Measurements from ENCODE around the gene CASP8AP2. TPM values are rescaled to one million over a fixed set of nuclear protein-coding genes. Genes with fewer than 3 reads are reported as not detected.

The CASP8AP2 gene
- polyA plus RNA-seq, 3 donors: 3.5 to 10.5 (median 7.4) TPM

DNA sequence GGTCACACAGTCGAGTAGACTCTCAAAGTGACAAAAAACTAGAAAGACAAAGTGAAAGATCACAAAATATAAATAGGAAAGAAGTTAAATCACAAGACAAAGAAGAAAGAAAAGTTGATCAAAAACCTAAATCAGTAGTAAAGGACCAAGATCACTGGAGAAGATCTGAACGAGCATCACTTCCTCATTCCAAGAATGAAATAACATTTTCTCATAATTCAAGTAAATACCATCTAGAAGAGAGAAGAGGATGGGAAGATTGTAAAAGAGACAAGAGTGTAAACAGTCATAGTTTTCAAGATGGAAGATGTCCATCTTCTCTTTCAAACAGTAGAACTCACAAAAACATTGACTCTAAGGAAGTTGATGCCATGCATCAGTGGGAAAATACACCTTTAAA is 33.0 kb downstream of the CASP8AP2 start:
- Histone ChIP-seq H3K4me3 (replicated peaks in 1 of 3; ENCODE audit: low read depth in 2 of 3, low read length in 3 of 3) (no peak overlapping the region), H3K79me2 (ENCODE audit: insufficient read depth, low read length) (no peaks in the 10 kb centered on the region), H3K4me1 (ENCODE audit: control insufficient read depth in 1 of 2, insufficient read depth in 2 of 2, low read length in 2 of 2) (peaks cover 4 to 6% of the 10 kb centered on the region in 2 donors), H3K27me3 (ENCODE audit: control insufficient read depth in 2 of 2, insufficient read depth in 2 of 2, low read length in 2 of 2) (no peaks in the 10 kb centered on the region), H3K27ac (ENCODE audit: low read depth in 1 of 2, low read length in 2 of 2) (no peak overlapping the region), H4K20me1 (ENCODE audit: insufficient read depth, low read length) (no peaks in the 10 kb centered on the region), H3K36me3 (replicated peaks in 1 of 2; ENCODE audit: control insufficient read depth in 1 of 2, insufficient read depth in 2 of 2, low read length in 2 of 2) (peaks cover 40 to 84% of the 10 kb centered on the region in 2 donors), H2AFZ (ENCODE audit: insufficient read depth, low read depth, low read length, poor library complexity, severe bottlenecking) (no peak overlapping the region), H3K4me2 (replicated peaks; ENCODE audit: extremely low read depth, low read length, poor library complexity, severe bottlenecking) (no peak overlapping the region), H3K9ac (ENCODE audit: insufficient read depth, low read length, poor library complexity, severe bottlenecking) (no peak overlapping the region), H3K9me3 (replicated peaks in 1 of 2; ENCODE audit: control insufficient read depth in 1 of 2, insufficient read depth in 1 of 2, low read length in 2 of 2) (no peaks in the 10 kb centered on the region)
- H3K4me1 Mint-ChIP-seq: peaks cover 8% of the 10 kb centered on the region
- intact Hi-C loops (cut with micrococcal nuclease): no loop called here
- WGBS (ENCODE audit: insufficient coverage): no CpG with 5 or more reads among the region's 2 CpGs
- peaks cover 56 to 91% of the 10 kb centered on the region in 2 donors for H3K36me3 Mint-ChIP-seq
- peak overlapping the region in 1 of 7 donors; percentile 38 for H3K27ac Mint-ChIP-seq
- H3K9me3 Mint-ChIP-seq: peaks cover 0 to 4% (median 0%) of the 10 kb centered on the region in 7 donors
- peaks cover 0 to 2% (median 0%) of the 10 kb centered on the region in 3 donors for H3K27me3 Mint-ChIP-seq (ENCODE audit: low read depth in 3 of 3)
- H3K4me3 Mint-ChIP-seq: no peak overlapping the region
- DNase-seq: no peak
- TF ChIP-seq, protein P1, sequence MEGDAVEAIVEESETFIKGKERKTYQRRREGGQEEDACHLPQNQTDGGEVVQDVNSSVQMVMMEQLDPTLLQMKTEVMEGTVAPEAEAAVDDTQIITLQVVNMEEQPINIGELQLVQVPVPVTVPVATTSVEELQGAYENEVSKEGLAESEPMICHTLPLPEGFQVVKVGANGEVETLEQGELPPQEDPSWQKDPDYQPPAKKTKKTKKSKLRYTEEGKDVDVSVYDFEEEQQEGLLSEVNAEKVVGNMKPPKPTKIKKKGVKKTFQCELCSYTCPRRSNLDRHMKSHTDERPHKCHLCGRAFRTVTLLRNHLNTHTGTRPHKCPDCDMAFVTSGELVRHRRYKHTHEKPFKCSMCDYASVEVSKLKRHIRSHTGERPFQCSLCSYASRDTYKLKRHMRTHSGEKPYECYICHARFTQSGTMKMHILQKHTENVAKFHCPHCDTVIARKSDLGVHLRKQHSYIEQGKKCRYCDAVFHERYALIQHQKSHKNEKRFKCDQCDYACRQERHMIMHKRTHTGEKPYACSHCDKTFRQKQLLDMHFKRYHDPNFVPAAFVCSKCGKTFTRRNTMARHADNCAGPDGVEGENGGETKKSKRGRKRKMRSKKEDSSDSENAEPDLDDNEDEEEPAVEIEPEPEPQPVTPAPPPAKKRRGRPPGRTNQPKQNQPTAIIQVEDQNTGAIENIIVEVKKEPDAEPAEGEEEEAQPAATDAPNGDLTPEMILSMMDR (IDR thresholded peaks at IDR 0.05): no peak

DNA sequence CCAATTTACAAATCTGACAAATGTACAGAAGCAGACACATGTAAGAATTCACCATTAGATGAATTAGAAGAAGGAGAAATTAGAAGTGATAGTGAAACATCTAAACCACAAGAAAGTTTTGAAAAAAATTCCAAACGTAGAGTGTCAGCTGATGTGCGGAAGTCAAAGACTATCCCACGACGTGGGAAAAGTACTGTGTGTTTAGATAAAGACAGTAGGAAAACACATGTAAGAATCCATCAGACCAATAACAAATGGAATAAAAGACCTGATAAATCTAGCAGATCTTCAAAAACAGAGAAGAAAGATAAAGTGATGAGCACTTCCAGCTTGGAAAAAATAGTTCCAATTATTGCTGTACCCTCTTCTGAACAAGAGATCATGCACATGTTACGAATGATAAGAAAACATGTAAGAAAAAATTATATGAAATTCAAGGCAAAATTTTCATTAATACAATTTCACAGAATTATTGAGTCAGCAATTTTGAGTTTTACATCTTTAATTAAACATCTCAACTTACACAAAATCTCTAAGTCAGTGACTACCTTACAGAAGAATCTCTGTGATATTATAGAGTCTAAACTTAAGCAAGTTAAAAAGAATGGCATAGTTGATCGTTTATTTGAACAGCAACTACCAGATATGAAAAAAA is 36.5 kb downstream of the CASP8AP2 start:
- no peaks in the 10 kb centered on the region for H3K9me3 ChIP-seq (replicated peaks in 1 of 2; ENCODE audit: control insufficient read depth in 1 of 2, insufficient read depth in 1 of 2, low read length in 2 of 2)
- H3K4me3 Mint-ChIP-seq: no peak overlapping the region
- intact Hi-C loops (cut with micrococcal nuclease): no loop called here
- no peak overlapping the region for H3K4me2 ChIP-seq (replicated peaks; ENCODE audit: extremely low read depth, low read length, poor library complexity, severe bottlenecking)
- no peak overlapping the region for H3K4me3 ChIP-seq (replicated peaks in 1 of 3; ENCODE audit: low read depth in 2 of 3, low read length in 3 of 3)
- peaks cover 48 to 83% of the 10 kb centered on the region in 2 donors for H3K36me3 Mint-ChIP-seq
- H3K27me3 ChIP-seq (ENCODE audit: control insufficient read depth in 2 of 2, insufficient read depth in 2 of 2, low read length in 2 of 2): no peaks in the 10 kb centered on the region
- H3K4me1 ChIP-seq (ENCODE audit: control insufficient read depth in 1 of 2, insufficient read depth in 2 of 2, low read length in 2 of 2): no peaks in the 10 kb centered on the region
- no peak overlapping the region for H3K27ac ChIP-seq (ENCODE audit: low read depth in 1 of 2, low read length in 2 of 2)
- no peak overlapping the region for H3K27ac Mint-ChIP-seq
- peaks cover 0 to 4% (median 0%) of the 10 kb centered on the region in 7 donors for H3K9me3 Mint-ChIP-seq
- H3K79me2 ChIP-seq (ENCODE audit: insufficient read depth, low read length): no peaks in the 10 kb centered on the region
- peaks cover 0 to 3% (median 0%) of the 10 kb centered on the region in 3 donors for H3K27me3 Mint-ChIP-seq (ENCODE audit: low read depth in 3 of 3)
- H4K20me1 ChIP-seq (ENCODE audit: insufficient read depth, low read length): no peaks in the 10 kb centered on the region
- H3K36me3 ChIP-seq (replicated peaks in 1 of 2; ENCODE audit: control insufficient read depth in 1 of 2, insufficient read depth in 2 of 2, low read length in 2 of 2): peaks cover 28 to 78% of the 10 kb centered on the region in 2 donors
- no peak overlapping the region for H2AFZ ChIP-seq (ENCODE audit: insufficient read depth, low read depth, low read length, poor library complexity, severe bottlenecking)
- TF ChIP-seq, protein P1 (IDR thresholded peaks at IDR 0.05): no peak
- 100% methylated on average over 1 of the region's 6 CpGs for WGBS (ENCODE audit: insufficient coverage)
- no peaks in the 10 kb centered on the region for H3K4me1 Mint-ChIP-seq
- H3K9ac ChIP-seq (ENCODE audit: insufficient read depth, low read length, poor library complexity, severe bottlenecking): no peak overlapping the region
- DNase-seq: no peak
